ENCODE measurements around the gene TNFSF12.

Gene TNFSF12

DNA sequence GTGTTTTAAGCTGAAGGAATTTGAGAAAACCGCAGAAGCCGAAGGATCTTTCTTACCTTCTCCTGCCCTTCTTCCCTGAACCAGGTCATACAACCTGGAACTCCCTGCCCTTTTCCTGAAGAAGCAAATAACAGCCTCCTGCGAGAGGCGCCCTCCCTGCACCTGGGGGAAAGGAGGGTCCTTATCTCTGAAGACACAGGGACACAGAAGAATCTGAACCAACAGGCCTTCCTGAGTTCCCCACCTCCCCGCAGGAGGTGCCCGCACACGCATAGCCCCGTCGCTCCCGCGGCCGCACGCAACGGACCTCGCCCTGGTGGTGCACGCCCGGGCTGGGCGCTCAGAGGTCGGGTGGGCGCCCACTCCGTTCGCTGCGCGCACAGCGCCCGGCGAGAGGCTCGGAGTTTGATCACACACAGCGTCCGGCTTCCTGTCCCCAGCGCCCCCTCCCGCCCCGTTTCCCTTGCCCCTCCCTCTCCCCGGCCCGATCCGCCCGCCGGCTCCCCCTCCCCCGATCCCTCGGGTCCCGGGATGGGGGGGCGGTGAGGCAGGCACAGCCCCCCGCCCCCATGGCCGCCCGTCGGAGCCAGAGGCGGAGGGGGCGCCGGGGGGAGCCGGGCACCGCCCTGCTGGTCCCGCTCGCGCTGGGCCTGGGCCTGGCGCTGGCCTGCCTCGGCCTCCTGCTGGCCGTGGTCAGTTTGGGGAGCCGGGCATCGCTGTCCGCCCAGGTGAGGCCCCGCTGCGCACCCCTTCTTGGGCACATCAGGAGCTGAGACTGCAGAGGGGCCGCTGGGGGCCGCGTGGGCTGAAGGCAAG lies at the start of gene TNFSF12:
Gene TNFSF12, plus strand, starts transcription at position 474 of the 816 bp plus-strand sequence. Its CDS starts 96 bp downstream, at position 570.
- FAIRE-seq: no peak

DNA sequence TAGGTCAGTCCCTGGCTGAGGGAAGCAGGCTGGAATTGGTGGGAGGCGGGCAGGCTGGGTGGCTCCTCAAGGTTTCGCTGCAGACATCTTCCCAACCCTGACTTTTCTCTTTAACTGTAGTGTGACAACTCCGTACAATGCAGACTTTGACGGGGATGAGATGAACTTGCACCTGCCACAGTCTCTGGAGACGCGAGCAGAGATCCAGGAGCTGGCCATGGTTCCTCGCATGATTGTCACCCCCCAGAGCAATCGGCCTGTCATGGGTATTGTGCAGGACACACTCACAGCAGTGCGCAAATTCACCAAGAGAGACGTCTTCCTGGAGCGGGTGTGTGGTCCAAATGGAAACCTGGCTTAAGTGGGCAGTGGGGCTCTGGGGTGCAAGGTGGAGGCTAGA lies 49.7 kb upstream of the TNFSF12 start:
- FAIRE-seq: no peak

DNA sequence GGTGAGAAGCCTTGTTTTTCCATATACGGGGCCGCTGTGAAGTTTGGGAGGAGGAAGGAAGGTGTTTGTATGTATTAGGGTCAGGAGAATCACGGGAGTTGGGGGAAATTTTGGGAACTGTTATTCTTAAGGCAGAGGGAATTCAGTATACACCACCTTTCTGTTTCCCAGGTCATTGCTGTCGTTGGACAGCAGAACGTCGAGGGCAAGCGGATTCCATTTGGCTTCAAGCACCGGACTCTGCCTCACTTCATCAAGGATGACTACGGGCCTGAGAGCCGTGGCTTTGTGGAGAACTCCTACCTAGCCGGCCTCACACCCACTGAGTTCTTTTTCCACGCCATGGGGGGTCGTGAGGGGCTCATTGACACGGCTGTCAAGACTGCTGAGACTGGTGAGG lies 47.1 kb upstream of the TNFSF12 start:
- FAIRE-seq: no peak

GRCh38 chr17:7502171-7502847 lies 46.5 kb upstream of the TNFSF12 start:
- no peak for FAIRE-seq

DNA sequence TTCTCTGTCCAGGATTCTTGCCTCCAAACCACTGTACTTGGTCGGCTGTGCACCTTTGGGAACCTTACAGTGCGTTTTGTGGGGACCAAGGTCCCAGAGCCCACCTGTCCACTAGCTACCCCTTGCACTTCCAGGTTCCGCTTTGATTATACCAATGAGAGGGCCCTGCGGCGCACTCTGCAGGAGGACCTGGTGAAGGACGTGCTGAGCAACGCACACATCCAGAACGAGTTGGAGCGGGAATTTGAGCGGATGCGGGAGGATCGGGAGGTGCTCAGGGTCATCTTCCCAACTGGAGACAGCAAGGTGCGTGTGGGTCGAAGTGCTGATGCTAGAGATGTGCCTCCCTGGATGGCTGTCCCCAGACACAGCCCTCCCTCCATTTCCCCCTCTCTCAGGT lies 45.9 kb upstream of the TNFSF12 start:
- no peak for FAIRE-seq

- no peak for FAIRE-seq
Observed at GRCh38 chr17:7503521-7503920, 45.3 kb upstream of the TNFSF12 start.

GRCh38 chr17:7508145-7508544 lies 40.7 kb upstream of the TNFSF12 start:
- FAIRE-seq: no peak

DNA sequence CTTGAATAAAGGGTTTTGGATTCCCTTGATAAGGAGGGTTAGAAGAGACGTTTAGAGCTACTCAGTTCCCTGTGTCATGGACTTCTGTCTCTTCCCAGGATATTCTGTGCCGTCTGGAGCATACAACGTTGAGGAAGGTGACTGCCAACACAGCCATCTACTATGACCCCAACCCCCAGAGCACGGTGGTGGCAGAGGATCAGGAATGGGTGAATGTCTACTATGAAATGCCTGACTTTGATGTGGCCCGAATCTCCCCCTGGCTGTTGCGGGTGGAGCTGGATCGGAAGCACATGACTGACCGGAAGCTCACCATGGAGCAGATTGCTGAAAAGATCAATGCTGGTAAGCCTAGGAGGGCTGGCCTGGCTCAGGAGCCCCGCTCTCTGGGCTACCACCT lies 40.0 kb upstream of the TNFSF12 start:
- no peak for FAIRE-seq

- FAIRE-seq: no peak
Observed at GRCh38 chr17:7509937-7510336, 38.9 kb upstream of the TNFSF12 start.

- no peak for FAIRE-seq
Observed at GRCh38 chr17:7511108-7511507, 37.8 kb upstream of the TNFSF12 start.

DNA sequence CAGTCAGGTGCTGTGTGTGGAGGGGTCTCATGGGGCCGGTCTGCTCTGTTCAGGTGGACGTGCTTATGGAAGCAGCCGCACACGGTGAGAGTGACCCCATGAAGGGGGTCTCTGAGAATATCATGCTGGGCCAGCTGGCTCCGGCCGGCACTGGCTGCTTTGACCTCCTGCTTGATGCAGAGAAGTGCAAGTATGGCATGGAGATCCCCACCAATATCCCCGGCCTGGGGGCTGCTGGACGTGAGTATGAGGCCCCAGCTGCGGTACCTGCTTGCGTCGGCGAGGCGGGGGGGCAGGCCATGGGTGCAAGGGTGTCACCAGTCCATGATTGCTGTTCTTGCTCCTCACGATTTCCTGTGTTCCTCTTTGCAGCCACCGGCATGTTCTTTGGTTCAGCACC lies 36.8 kb upstream of the TNFSF12 start:
- FAIRE-seq: no peak

GRCh38 chr17:7512824-7513540 lies 35.9 kb upstream of the TNFSF12 start:
- FAIRE-seq: no peak

GRCh38 chr17:7513850-7514419 lies 34.9 kb upstream of the TNFSF12 start:
- FAIRE-seq: no peak

- FAIRE-seq: no peak
Observed at GRCh38 chr17:7515911-7516610, 32.8 kb upstream of the TNFSF12 start.

- FAIRE-seq: no peak
Observed at GRCh38 chr17:7523033-7523432, 25.8 kb upstream of the TNFSF12 start.

DNA sequence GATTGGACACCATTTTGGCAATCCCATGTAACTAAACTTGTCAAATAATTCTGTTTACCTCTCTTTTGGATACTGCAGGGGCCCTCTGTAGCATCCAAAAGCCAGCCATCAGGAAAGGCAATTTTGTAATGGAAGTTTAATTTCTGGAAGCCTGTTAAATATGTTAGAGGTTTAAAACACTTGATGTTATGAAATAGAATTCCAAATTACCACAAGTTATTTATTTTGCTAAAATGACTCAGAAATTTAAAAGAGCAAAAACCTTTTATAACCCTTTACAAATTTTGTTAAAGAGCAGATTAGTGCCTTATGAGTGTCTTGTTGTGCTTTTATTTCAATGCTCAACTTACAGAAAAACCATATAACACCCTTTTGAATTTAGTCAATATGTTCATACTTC lies 20.0 kb upstream of the TNFSF12 start:
- FAIRE-seq: no peak

GRCh38 chr17:7530023-7530900 lies 18.6 kb upstream of the TNFSF12 start:
- FAIRE-seq: no peak

- no peak for FAIRE-seq
Observed at GRCh38 chr17:7538050-7538449, 10.8 kb upstream of the TNFSF12 start.

DNA sequence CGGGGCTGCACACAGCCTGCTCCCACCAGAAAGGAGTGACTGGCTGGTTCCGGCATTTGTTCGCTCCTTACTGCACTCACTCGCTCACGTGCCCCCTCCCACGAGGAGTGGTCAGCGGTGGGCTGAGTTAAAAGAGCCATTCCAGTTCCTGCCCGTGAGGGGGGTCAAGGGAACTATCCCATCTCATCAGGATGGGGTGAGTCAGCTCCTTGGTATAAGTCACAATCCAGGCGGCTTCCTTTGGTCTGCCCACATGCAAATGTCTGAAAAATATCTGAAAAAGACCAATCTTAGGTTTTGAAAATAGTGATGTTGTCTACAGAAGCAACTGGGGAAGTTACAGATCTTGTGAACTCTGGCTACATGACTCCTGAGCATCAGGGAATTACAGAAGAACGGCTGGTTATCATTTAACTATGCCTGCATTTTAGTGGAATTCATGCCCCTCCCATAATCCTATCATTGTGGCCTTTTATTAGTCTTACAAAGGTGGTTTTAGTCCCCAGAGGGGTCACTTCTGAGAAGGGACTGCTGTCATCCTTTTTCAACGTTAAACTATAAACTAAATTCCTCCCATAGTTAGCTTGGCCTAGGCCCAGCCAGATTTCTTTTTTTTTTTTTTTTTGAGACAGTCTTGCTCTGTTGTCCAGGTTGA lies 9.8 kb upstream of the TNFSF12 start:
- FAIRE-seq: no peak

GRCh38 chr17:7541074-7541621 lies 7.7 kb upstream of the TNFSF12 start:
- FAIRE-seq: no peak

GRCh38 chr17:7544911-7545310 lies 3.9 kb upstream of the TNFSF12 start:
- no peak for FAIRE-seq

Data from TTC549 (cell line).